ENCODE data around the gene PCDH15. TPM values are rescaled to one million over a fixed set of nuclear protein-coding genes. Genes with fewer than 3 reads are reported as not detected.

Gene PCDH15
- total and polyA plus RNA-seq, 2 of the 13 experiments (the other 11 are each of a cell fraction or from before 2014, with no cell fraction given) = not detected

- Histone ChIP-seq H4K20me1 (ENCODE audit: insufficient read depth, low read length) (no peaks in the 10 kb centered on the region), H3K9ac (ENCODE audit: insufficient read depth, low read depth, low read length) (no peak overlapping the region), H3K4me3 (replicated peaks in 1 of 3; ENCODE audit: insufficient read depth in 1 of 3, low read depth in 2 of 3, low read length in 3 of 3) (no peak overlapping the region), H3K79me2 (ENCODE audit: insufficient read depth, low read length) (no peaks in the 10 kb centered on the region), H3K9me3 (ENCODE audit: low read length) (no peaks in the 10 kb centered on the region), H3K36me3 (replicated peaks in 1 of 2; ENCODE audit: control insufficient read depth in 1 of 2, insufficient read depth in 2 of 2, low read length in 2 of 2) (no peaks in the 10 kb centered on the region), H3K27ac (ENCODE audit: extremely low read length, insufficient read depth, low read length) (no peak overlapping the region), H3K4me1 (ENCODE audit: insufficient read depth, low read length) (no peaks in the 10 kb centered on the region), H3K4me2 (ENCODE audit: low read depth, low read length) (no peak overlapping the region), H2AFZ (ENCODE audit: low read length) (no peak overlapping the region), H3K27me3 (ENCODE audit: control insufficient read depth in 1 of 2, insufficient read depth in 2 of 2, low read length in 2 of 2) (no peaks in the 10 kb centered on the region)
- POLR2A ChIA-PET = no interaction called here
- no peak for FAIRE-seq
- intact Hi-C loops (cut with micrococcal nuclease; ENCODE audit: unreplicated experiment) (no loop called here), in situ Hi-C loops (cut with HindIII; ENCODE audit: extremely low pct_ligation_motif_present, low pct_unique_long_range_greater_than_20kb) (no loop called here)
- no TSS peak for BruUV-seq (replicated peaks)
- no peak for ATAC-seq
- CTCF ChIA-PET (ENCODE audit: low intra/inter-chr PET ratio, low total read pairs) = no interaction called here
- WGBS (ENCODE audit: low lambda C conversion rate) = 25% methylated on average over 2 of the region's 2 CpGs
- TF ChIP-seq NPAS2 (CRISPR knock-in tag; IDR thresholded peaks at IDR 0.05; ENCODE audit: borderline replicate concordance) = no peak
- TF ChIP-seq ZNF383 (CRISPR knock-in tag; IDR thresholded peaks at IDR 0.05; ENCODE audit: borderline replicate concordance) = no peak
- no peak for TF ChIP-seq ZC3H13 (CRISPR knock-in tag; IDR thresholded peaks at IDR 0.05)
- TF ChIP-seq ZNF784 (CRISPR knock-in tag; IDR thresholded peaks at IDR 0.05; ENCODE audit: borderline replicate concordance) = no peak
- TF ChIP-seq ZNF749 (CRISPR knock-in tag; IDR thresholded peaks at IDR 0.05; ENCODE audit: borderline replicate concordance) = no peak
- TF ChIP-seq ZNF563 (CRISPR knock-in tag; IDR thresholded peaks at IDR 0.05) = no peak
- no peak for TF ChIP-seq NR1H2 (CRISPR knock-in tag; IDR thresholded peaks at IDR 0.05; ENCODE audit: borderline replicate concordance, low read depth)
- no peak for TF ChIP-seq ZBTB14 (CRISPR knock-in tag; IDR thresholded peaks at IDR 0.05)
- no peak for TF ChIP-seq SMARCC2 (IDR thresholded peaks at IDR 0.05)
- no peak for TF ChIP-seq PBX3 (CRISPR knock-in tag; IDR thresholded peaks at IDR 0.05; ENCODE audit: borderline replicate concordance)
- TF ChIP-seq ZBTB25 (CRISPR knock-in tag; IDR thresholded peaks at IDR 0.05) = no peak
- no peak for TF ChIP-seq SOX13 (IDR thresholded peaks at IDR 0.05)
- TF ChIP-seq SOX13 (CRISPR knock-in tag; conservative IDR thresholded peaks at IDR 0.05 in 1 of 2, IDR thresholded peaks at IDR 0.05 in 1 of 2) = no peak
- DNase-seq (ENCODE audit: low spot score) = no peak
Measured at GRCh38 chr10:54259104-54259503, 541.9 kb downstream of the PCDH15 start.

Data from HepG2 (cell line).